Measurements from ENCODE around the gene PIP5K1B.

Gene PIP5K1B

DNA sequence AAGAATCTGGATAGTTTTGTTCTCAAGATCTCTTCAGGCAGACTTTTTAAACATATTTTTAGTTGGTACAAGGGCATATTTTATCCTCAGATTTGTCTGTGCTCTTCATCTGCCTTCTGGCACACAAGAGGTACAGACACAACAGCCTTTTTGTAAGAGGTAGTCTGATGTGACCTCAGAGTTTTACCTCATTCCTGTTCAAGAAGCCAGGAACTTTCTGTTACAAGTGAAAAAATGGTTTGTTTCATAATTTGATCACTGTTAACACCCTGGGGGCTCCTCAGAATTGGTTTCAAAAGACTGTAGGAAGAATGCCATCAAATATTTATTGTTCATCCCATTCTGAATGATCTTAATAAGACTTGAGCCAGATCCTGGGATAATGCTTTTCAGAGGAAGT is 172.2 kb downstream of the PIP5K1B start:
- H3K9me2 ChIP-seq (replicated peaks; ENCODE audit: control insufficient read depth, low read length), result no peaks in the 10 kb centered on the region
- H3K4me2 ChIP-seq (ENCODE audit: low read length), result no peak overlapping the region
- no peaks in the 10 kb centered on the region for H3K36me3 ChIP-seq (ENCODE audit: control insufficient read depth, low read length)
- H3K4me1 ChIP-seq (ENCODE audit: control insufficient read depth, low read length), result no peaks in the 10 kb centered on the region
- no peaks in the 10 kb centered on the region for H3K27me3 ChIP-seq (ENCODE audit: control insufficient read depth, low read length)
- no peaks in the 10 kb centered on the region for H3K79me2 ChIP-seq (ENCODE audit: control insufficient read depth, low read length)
- no peak overlapping the region for H3K27ac ChIP-seq (ENCODE audit: low read depth, low read length)
- no peaks in the 10 kb centered on the region for H4K20me1 ChIP-seq (ENCODE audit: control insufficient read depth, insufficient read depth, low read depth, low read length)
- H3K4me3 ChIP-seq (ENCODE audit: low read length), result no peak overlapping the region
- TF ChIP-seq, protein P1, sequence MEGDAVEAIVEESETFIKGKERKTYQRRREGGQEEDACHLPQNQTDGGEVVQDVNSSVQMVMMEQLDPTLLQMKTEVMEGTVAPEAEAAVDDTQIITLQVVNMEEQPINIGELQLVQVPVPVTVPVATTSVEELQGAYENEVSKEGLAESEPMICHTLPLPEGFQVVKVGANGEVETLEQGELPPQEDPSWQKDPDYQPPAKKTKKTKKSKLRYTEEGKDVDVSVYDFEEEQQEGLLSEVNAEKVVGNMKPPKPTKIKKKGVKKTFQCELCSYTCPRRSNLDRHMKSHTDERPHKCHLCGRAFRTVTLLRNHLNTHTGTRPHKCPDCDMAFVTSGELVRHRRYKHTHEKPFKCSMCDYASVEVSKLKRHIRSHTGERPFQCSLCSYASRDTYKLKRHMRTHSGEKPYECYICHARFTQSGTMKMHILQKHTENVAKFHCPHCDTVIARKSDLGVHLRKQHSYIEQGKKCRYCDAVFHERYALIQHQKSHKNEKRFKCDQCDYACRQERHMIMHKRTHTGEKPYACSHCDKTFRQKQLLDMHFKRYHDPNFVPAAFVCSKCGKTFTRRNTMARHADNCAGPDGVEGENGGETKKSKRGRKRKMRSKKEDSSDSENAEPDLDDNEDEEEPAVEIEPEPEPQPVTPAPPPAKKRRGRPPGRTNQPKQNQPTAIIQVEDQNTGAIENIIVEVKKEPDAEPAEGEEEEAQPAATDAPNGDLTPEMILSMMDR (IDR thresholded peaks at IDR 0.05; ENCODE audit: low read depth, low read length, poor library complexity, severe bottlenecking), result no peak
- no peak for TF ChIP-seq EZH2phosphoT487 (IDR thresholded peaks at IDR 0.05; ENCODE audit: borderline replicate concordance, low read length)
- no peaks in the 10 kb centered on the region for H3K9me3 ChIP-seq (ENCODE audit: control insufficient read depth, insufficient read depth, low read length)
- no peaks in the 10 kb centered on the region for H3F3A ChIP-seq (ENCODE audit: control insufficient read depth, insufficient read depth)

DNA sequence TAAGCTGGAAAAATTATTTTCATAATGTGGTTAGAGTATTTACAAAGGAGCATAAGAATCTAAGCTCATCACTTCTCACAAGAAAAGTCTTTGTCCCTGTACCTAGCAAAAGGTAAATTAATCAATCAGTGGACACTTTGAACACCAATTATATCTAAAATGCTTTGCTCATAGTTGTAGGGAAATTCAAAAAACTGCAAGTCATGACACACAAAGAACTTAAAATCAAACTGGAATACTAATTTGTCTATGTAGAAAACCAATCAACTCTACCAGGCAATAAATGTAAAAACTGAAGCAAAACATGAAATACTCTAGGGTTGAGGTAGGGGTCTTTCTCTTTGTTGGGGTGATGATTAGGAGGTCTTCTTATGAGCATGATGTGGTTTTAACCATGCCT is 173.4 kb downstream of the PIP5K1B start:
- no peaks in the 10 kb centered on the region for H3K9me2 ChIP-seq (replicated peaks; ENCODE audit: control insufficient read depth, low read length)
- TF ChIP-seq EZH2phosphoT487 (IDR thresholded peaks at IDR 0.05; ENCODE audit: borderline replicate concordance, low read length), result no peak
- TF ChIP-seq, protein P1 (IDR thresholded peaks at IDR 0.05; ENCODE audit: low read depth, low read length, poor library complexity, severe bottlenecking), result no peak
- no peaks in the 10 kb centered on the region for H3K79me2 ChIP-seq (ENCODE audit: control insufficient read depth, low read length)
- H3K27ac ChIP-seq (ENCODE audit: low read depth, low read length), result no peak overlapping the region
- no peaks in the 10 kb centered on the region for H3K4me1 ChIP-seq (ENCODE audit: control insufficient read depth, low read length)
- H3F3A ChIP-seq (ENCODE audit: control insufficient read depth, insufficient read depth), result no peaks in the 10 kb centered on the region
- no peaks in the 10 kb centered on the region for H3K9me3 ChIP-seq (ENCODE audit: control insufficient read depth, insufficient read depth, low read length)
- H4K20me1 ChIP-seq (ENCODE audit: control insufficient read depth, insufficient read depth, low read depth, low read length), result no peaks in the 10 kb centered on the region
- H3K36me3 ChIP-seq (ENCODE audit: control insufficient read depth, low read length), result no peaks in the 10 kb centered on the region
- H3K4me2 ChIP-seq (ENCODE audit: low read length), result no peak overlapping the region
- no peak overlapping the region for H3K4me3 ChIP-seq (ENCODE audit: low read length)
- no peaks in the 10 kb centered on the region for H3K27me3 ChIP-seq (ENCODE audit: control insufficient read depth, low read length)

DNA sequence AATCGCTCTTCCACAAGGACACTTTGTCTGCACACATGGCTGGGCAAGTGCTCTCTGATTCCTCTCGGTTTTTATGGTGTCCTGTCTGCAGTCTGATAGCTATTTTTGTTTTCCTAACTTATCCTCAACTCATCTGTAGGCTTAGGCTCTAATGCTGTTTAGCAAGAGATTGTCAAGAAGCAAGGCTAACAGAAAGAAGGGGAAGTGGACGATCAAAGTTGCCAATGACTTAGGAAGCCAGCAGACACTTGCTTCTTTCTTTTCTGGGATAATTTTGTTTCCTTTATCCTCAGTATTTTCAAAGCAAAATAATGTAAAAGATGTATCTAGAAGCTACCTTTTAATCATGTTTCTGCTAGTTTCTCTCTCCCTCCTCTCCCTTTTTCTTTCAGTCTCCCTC is 178.2 kb downstream of the PIP5K1B start:
- H3K4me3 ChIP-seq (ENCODE audit: low read length), result no peak overlapping the region
- no peak for TF ChIP-seq EZH2phosphoT487 (IDR thresholded peaks at IDR 0.05; ENCODE audit: borderline replicate concordance, low read length)
- TF ChIP-seq, protein P1 (IDR thresholded peaks at IDR 0.05; ENCODE audit: low read depth, low read length, poor library complexity, severe bottlenecking), result no peak
- no peak overlapping the region for H3K27ac ChIP-seq (ENCODE audit: low read depth, low read length)
- H3F3A ChIP-seq (ENCODE audit: control insufficient read depth, insufficient read depth), result no peaks in the 10 kb centered on the region
- no peaks in the 10 kb centered on the region for H3K4me1 ChIP-seq (ENCODE audit: control insufficient read depth, low read length)
- no peaks in the 10 kb centered on the region for H3K9me3 ChIP-seq (ENCODE audit: control insufficient read depth, insufficient read depth, low read length)
- no peaks in the 10 kb centered on the region for H3K9me2 ChIP-seq (replicated peaks; ENCODE audit: control insufficient read depth, low read length)
- H3K4me2 ChIP-seq (ENCODE audit: low read length), result no peak overlapping the region
- H3K36me3 ChIP-seq (ENCODE audit: control insufficient read depth, low read length), result no peaks in the 10 kb centered on the region
- no peaks in the 10 kb centered on the region for H4K20me1 ChIP-seq (ENCODE audit: control insufficient read depth, insufficient read depth, low read depth, low read length)
- no peaks in the 10 kb centered on the region for H3K27me3 ChIP-seq (ENCODE audit: control insufficient read depth, low read length)
- H3K79me2 ChIP-seq (ENCODE audit: control insufficient read depth, low read length), result no peaks in the 10 kb centered on the region

DNA sequence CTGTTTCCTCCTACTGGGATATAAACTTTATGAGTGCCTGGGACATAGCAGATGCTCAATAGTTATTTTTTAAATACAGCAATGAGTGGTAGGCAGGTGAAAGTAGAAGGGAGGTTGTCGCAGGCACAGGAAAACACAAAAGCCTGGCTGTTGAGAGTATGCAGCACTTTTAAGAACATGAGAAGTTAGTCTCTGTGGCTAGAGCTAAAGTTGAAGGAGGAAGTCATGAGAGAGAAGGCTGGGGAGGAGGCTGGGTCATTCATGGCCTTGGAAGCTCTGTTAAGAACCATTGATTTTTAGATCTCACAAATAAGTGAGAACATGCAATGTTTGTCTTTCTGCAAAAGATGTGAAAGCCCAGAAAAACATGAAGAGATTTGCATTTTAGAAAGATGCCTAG is 182.2 kb downstream of the PIP5K1B start:
- Histone ChIP-seq H3K4me2 (ENCODE audit: low read length) (no peak overlapping the region), H3K9me3 (ENCODE audit: control insufficient read depth, insufficient read depth, low read length) (no peaks in the 10 kb centered on the region), H3K4me3 (ENCODE audit: low read length) (no peak overlapping the region), H3K36me3 (ENCODE audit: control insufficient read depth, low read length) (no peaks in the 10 kb centered on the region), H4K20me1 (ENCODE audit: control insufficient read depth, insufficient read depth, low read depth, low read length) (no peaks in the 10 kb centered on the region), H3K4me1 (ENCODE audit: control insufficient read depth, low read length) (no peaks in the 10 kb centered on the region), H3K27ac (ENCODE audit: low read depth, low read length) (no peak overlapping the region), H3K27me3 (ENCODE audit: control insufficient read depth, low read length) (no peaks in the 10 kb centered on the region), H3F3A (ENCODE audit: control insufficient read depth, insufficient read depth) (no peaks in the 10 kb centered on the region), H3K79me2 (ENCODE audit: control insufficient read depth, low read length) (no peaks in the 10 kb centered on the region), H3K9me2 (replicated peaks; ENCODE audit: control insufficient read depth, low read length) (no peaks in the 10 kb centered on the region)
- TF ChIP-seq, protein P1 (IDR thresholded peaks at IDR 0.05; ENCODE audit: low read depth, low read length, poor library complexity, severe bottlenecking), result no peak
- no peak for TF ChIP-seq EZH2phosphoT487 (IDR thresholded peaks at IDR 0.05; ENCODE audit: borderline replicate concordance, low read length)
